HG02763 (cell line): ENCODE results near the gene FOXP2.
"Not testable (repeated sequence)": the region's sequence is repeated elsewhere in the genome, so short reads cannot be mapped to it uniquely, and the experiment has no call there.

Experiments used
- ATAC-seq: cut with Tn5 transposase; IDR thresholded peaks from one replicate; pipeline ENCODE4 v1.9.1; 2021; ENCODE audit warnings: mild to moderate bottlenecking, moderate library complexity; ENCODE audit not compliant: unreplicated experiment

FOXP2 gene

DNA sequence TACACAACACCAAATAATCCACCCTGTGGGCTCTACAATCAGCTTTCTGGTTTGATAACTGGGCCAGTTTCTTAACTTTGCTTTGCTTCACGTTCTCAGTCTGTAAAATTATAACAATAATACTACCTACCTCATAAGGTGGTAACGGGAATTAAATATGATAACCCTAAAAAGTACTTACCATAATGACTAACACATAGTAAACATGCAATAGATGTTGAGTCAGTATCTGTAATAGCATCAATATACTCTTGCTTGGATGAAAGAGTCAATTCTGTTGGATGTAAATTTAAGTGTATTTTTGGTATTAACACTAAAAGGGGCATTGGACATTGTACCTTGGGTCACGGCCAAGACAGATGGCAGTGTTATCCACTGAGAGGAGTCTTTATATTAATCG, 160.5 kb downstream of the FOXP2 start:
- no peak for ATAC-seq

GRCh38 chr7:114580963-114581362, 166.3 kb downstream of the FOXP2 start:
- ATAC-seq, result not testable (repeated sequence)

GRCh38 chr7:114588506-114588905, 173.9 kb downstream of the FOXP2 start:
- ATAC-seq, result no peak

DNA sequence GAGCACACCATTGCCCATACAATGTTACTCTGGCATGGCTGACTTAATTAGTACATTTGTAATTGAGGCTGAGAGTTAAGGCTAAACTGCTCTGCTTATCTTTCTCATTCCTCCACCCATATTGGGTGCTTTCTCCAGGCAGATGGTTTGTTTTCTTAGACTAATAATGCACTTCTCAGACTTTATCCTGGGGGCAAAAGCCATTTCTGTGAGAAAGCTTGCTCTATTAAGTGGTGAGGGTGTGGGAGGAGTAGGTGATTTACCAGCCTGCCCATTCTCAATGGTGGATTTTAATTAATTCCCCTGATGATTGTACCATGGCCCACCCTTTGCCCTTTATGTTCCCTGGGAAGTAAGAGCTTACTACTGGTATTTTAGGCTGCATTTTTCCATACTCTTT, 174.8 kb downstream of the FOXP2 start:
- no peak for ATAC-seq

- no peak for ATAC-seq
These were observed 175.7 kb downstream of the FOXP2 start for GRCh38 chr7:114590298-114590697.

- ATAC-seq, result no peak
These were observed 184.3 kb downstream of the FOXP2 start for GRCh38 chr7:114598946-114599345.

DNA sequence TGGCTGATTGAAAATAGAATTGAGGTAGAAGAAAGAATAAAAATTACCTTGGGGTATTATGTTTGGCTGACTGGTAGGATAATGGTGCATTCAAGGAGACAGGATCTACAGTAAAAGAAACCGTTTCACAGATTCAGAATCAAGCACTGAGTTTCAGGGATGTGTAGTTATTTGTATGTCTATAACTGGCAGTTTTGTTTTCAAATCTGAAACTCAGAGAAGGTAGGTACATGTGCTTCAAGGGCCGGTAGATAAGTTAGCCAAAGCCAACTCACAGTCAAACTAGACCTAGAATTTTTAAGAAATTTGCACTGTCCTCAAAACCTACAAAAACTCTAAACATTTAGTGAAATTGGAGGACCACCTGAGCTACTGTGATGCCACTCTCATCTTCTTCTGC, 191.5 kb downstream of the FOXP2 start:
- ATAC-seq, result no peak

DNA sequence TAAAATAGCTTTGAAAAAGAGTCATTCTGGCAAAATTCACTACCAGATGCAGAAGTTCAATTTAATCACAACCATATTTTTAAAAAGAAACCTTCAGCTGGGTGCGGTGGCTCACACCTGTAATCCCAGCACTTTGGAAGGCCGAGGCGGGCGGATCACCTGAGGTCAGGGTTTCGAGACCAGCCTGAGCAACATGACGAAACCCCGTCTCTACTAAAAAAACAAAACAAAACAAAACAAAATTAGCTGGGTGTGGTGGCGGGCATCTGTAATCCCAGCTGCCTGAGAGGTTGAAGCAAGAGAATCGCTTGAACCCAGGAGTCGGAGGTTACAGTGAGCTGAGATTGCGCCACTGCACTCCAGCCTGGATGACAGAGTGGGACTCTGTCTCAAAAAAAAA, 194.2 kb downstream of the FOXP2 start:
- not testable (repeated sequence) for ATAC-seq

DNA sequence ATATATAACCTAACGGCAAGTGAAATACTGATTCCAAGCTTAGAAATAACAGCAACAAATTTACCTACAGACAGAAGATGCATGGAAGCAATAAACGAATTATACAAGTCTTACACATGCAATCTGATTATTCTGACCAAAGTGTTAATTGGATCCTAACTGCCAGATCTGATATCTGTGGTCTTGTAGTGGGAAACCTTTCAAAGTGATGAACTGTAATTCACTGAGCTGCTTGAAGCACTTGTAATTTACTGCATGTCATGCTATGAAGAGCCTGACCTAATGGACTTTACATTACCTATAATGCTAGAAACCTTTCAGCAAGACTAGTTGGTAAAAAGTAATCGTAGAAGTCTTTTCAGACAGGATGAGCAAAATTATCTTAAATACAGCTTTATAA, 205.6 kb downstream of the FOXP2 start:
- no peak for ATAC-seq

DNA sequence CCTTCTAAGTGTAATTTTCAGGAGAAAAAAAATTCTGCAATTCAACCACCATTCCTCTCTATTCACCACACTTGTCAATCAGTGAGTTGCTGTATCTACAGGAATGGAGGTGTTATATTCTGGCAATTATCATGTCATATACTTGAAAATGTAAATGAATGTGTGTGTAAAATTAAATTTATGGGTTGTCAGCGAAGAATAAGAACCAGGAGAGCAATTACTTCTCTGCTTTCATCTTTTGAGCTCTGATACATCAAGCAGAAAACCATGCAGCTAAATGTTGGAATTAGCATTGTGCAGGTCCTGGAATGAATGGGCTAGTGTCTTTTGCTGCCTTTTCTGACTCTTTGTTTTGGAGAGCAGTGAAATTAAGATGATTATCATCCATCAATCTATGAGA, 207.6 kb downstream of the FOXP2 start:
- no peak for ATAC-seq

- no peak for ATAC-seq
These were observed 208.5 kb downstream of the FOXP2 start for GRCh38 chr7:114623146-114623545.

DNA sequence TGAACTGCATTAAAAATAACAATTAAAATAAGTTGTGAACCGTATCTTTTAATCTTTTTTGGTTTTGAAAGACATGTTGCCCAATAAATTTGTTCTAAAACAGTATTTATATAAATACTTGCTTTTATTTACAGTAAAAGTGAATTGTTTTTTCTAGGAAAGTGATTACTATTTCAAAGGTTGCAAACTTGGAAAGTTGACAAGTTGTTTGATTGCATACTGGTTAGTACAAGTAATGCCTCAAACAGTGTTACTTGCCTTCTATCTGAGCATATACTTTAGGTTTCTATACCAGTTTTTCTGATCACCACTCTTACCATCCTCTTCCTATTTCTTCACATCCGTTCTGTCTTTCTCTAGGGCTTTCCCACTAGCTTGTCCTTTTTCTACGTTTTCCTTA, 212.6 kb downstream of the FOXP2 start:
- ATAC-seq, result no peak

DNA sequence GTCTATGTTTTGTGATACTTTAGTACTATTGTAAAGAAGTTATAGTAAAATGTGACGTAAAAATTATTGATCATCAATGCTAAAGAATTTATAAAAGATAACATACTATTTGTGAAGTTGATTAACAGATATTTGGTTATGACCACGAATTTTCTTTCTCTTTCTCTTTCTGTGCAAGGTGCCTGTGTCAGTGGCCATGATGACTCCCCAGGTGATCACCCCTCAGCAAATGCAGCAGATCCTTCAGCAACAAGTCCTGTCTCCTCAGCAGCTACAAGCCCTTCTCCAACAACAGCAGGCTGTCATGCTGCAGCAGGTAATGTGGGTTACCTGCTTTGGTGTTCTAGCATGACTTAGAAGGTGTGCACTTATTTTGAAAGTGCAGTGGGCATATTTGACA, 213.7 kb downstream of the FOXP2 start:
- no peak for ATAC-seq

- ATAC-seq, result no peak
These were observed 215.1 kb downstream of the FOXP2 start for GRCh38 chr7:114629762-114630161.

- no peak for ATAC-seq
These were observed 215.8 kb downstream of the FOXP2 start for GRCh38 chr7:114630201-114630990.

DNA sequence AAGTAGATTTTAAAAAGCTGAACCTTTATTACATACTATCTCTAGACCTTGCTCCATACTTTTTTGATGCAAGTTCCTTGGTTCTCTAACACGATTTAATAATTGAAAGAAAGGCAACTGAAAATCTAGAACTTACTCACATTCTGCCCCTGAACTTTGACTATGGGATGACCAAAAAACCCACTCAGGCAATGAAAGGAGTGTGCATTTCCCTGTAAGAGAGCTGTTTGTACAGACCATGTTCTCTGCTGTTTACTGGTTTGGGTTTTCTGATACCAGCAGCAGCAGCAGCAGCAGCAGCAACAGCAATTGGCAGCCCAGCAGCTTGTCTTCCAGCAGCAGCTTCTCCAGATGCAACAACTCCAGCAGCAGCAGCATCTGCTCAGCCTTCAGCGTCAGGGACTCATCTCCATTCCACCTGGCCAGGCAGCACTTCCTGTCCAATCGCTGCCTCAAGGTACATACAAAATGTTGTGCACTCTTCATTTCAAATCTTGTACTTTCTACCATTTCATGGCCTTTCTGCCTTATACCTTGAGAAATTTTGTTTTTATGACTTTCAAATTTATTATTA, 216.7 kb downstream of the FOXP2 start:
- ATAC-seq, result no peak

- ATAC-seq, result no peak
These were observed 224.8 kb downstream of the FOXP2 start for GRCh38 chr7:114639451-114639850.

- no peak for ATAC-seq
These were observed 229.8 kb downstream of the FOXP2 start for GRCh38 chr7:114644455-114644854.

- ATAC-seq, result no peak
These were observed 230.8 kb downstream of the FOXP2 start for GRCh38 chr7:114645451-114645850.

DNA sequence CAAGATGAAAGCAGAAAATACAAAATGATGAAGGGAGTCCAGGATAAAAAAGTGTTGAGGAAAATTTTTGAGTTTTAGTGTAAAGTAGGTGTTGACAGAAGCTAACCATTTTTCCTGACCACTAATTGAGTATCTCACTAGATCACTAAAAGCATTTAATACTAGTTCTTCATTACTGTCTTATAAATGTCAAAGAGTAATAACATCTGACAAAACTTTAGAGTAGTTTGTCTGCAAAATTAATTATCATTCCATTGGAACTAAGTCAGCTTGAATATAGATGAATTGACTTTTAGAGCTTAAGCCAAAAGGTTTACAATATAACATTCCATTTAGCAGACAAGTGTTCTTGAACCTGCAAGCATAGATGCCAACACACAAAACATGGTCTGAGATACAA, 232.9 kb downstream of the FOXP2 start:
- no peak for ATAC-seq

- no peak for ATAC-seq
These were observed 233.5 kb downstream of the FOXP2 start for GRCh38 chr7:114648117-114648516.

- no peak for ATAC-seq
These were observed 234.1 kb downstream of the FOXP2 start for GRCh38 chr7:114648680-114649079.

DNA sequence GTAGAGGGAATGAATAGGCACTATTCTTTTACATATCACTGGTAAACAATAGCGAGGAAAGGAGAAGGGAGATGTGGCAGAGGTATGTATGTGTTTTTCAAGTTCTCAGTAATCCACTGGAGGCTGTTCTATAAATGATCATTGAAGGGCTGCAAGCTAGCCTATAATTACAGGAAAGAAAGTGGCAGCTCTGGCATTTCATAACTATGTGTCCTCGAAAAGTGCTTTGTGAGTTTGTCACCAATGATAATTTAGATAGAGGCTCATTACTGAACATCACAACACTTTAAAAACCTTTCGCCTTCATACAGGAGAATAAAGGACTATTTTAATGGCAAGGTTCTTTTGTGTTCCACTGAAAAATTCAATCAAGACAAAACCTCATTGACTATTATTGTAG, 235.1 kb downstream of the FOXP2 start:
- no peak for ATAC-seq
